IPS-18a (cell line): ENCODE measurements around the gene KHDRBS1.

Experiments
- H3K27ac ChIP-seq: one replicate; pipeline ENCODE4 v1.5.1; 2013; ENCODE audit warnings: low read length
- H3K27me3 ChIP-seq: one replicate; pipeline ENCODE4 v1.6.1; 2013; ENCODE audit warnings: mild to moderate bottlenecking, low read length; ENCODE audit not compliant: control insufficient read depth, insufficient read depth
- H3K36me3 ChIP-seq: one replicate; pipeline ENCODE4 v1.6.1; 2013; ENCODE audit warnings: low read depth, low read length; ENCODE audit not compliant: control insufficient read depth
- H3K4me1 ChIP-seq: one replicate; pipeline ENCODE4 v1.6.1; 2013; ENCODE audit warnings: low read depth, low read length; ENCODE audit not compliant: control insufficient read depth
- H3K4me3 ChIP-seq: one replicate; pipeline ENCODE4 v1.5.1; 2013; ENCODE audit warnings: low read length
- H3K9ac ChIP-seq: one replicate; pipeline ENCODE4 v1.6.1; 2013; ENCODE audit warnings: mild to moderate bottlenecking, low read length, moderate library complexity
- H3K9me3 ChIP-seq: one replicate; pipeline ENCODE4 v1.6.1; 2013; ENCODE audit warnings: low read depth, low read length; ENCODE audit not compliant: control insufficient read depth

Gene KHDRBS1

GRCh38 chr1:32013386-32014198 is at the start of gene KHDRBS1:
Gene KHDRBS1 (plus strand): TSS chr1:32013868. CDS start chr1:32013996, 128 bp downstream.
- Histone ChIP-seq H3K9ac (peak within 1 kb of the TSS; percentile 93), H3K27me3 (no peaks in the 10 kb centered on the region), H3K4me3 (peak within 1 kb of the TSS; percentile 93), H3K27ac (peak within 1 kb of the TSS; percentile 92), H3K9me3 (no peaks in the 10 kb centered on the region), H3K4me1 (peaks cover 13% of the 10 kb centered on the region), H3K36me3 (peaks cover 13% of the 10 kb centered on the region)

GRCh38 chr1:31970873-31971272 is 42.8 kb upstream of the KHDRBS1 start:
- H3K36me3 ChIP-seq, result no peaks in the 10 kb centered on the region
- no peak overlapping the region for H3K27ac ChIP-seq
- no peaks in the 10 kb centered on the region for H3K9me3 ChIP-seq
- H3K4me1 ChIP-seq, result no peaks in the 10 kb centered on the region
- H3K27me3 ChIP-seq, result no peaks in the 10 kb centered on the region
- no peak overlapping the region for H3K9ac ChIP-seq
- H3K4me3 ChIP-seq, result no peak overlapping the region

- Histone ChIP-seq H3K4me3 (no peak overlapping the region), H3K36me3 (no peaks in the 10 kb centered on the region), H3K9me3 (no peaks in the 10 kb centered on the region), H3K9ac (no peak overlapping the region), H3K4me1 (no peaks in the 10 kb centered on the region), H3K27me3 (no peaks in the 10 kb centered on the region), H3K27ac (no peak overlapping the region)
These were observed 37.3 kb upstream of the KHDRBS1 start for GRCh38 chr1:31976401-31976800.

- Histone ChIP-seq H3K4me1 (no peaks in the 10 kb centered on the region), H3K4me3 (no peak overlapping the region), H3K36me3 (no peaks in the 10 kb centered on the region), H3K9me3 (no peaks in the 10 kb centered on the region), H3K27me3 (no peaks in the 10 kb centered on the region), H3K27ac (no peak overlapping the region), H3K9ac (no peak overlapping the region)
These were observed 36.1 kb upstream of the KHDRBS1 start for GRCh38 chr1:31977385-31978131.

- Histone ChIP-seq H3K9ac (no peak overlapping the region), H3K36me3 (no peaks in the 10 kb centered on the region)
These were observed 34.7 kb upstream of the KHDRBS1 start for GRCh38 chr1:31978843-31979400.

GRCh38 chr1:31980835-31981455 is 32.7 kb upstream of the KHDRBS1 start:
- Histone ChIP-seq H3K9me3 (no peaks in the 10 kb centered on the region), H3K36me3 (no peaks in the 10 kb centered on the region), H3K9ac (no peak overlapping the region), H3K4me1 (no peaks in the 10 kb centered on the region), H3K27me3 (no peaks in the 10 kb centered on the region), H3K27ac (no peak overlapping the region), H3K4me3 (no peak overlapping the region)

More at GRCh38 chr1:31978843-31979400, 34.7 kb upstream of the KHDRBS1 start:
- Histone ChIP-seq H3K9me3 (no peaks in the 10 kb centered on the region), H3K4me1 (no peaks in the 10 kb centered on the region), H3K27ac (no peak overlapping the region), H3K27me3 (no peaks in the 10 kb centered on the region), H3K4me3 (no peak overlapping the region)

GRCh38 chr1:31981456-31981839 is 32.2 kb upstream of the KHDRBS1 start:
- no peak overlapping the region for H3K4me3 ChIP-seq
- H3K4me1 ChIP-seq, result no peaks in the 10 kb centered on the region
- H3K27ac ChIP-seq, result no peak overlapping the region
- no peak overlapping the region for H3K9ac ChIP-seq
- H3K36me3 ChIP-seq, result no peaks in the 10 kb centered on the region
- H3K9me3 ChIP-seq, result no peaks in the 10 kb centered on the region
- H3K27me3 ChIP-seq, result no peaks in the 10 kb centered on the region

- Histone ChIP-seq H3K4me3 (no peak overlapping the region), H3K4me1 (no peaks in the 10 kb centered on the region), H3K9ac (no peak overlapping the region), H3K27me3 (no peaks in the 10 kb centered on the region), H3K36me3 (no peaks in the 10 kb centered on the region), H3K27ac (no peak overlapping the region), H3K9me3 (no peaks in the 10 kb centered on the region)
These were observed 31.7 kb upstream of the KHDRBS1 start for GRCh38 chr1:31981972-31982371.

- no peak overlapping the region for H3K9ac ChIP-seq
- H3K4me1 ChIP-seq, result no peaks in the 10 kb centered on the region
- H3K27me3 ChIP-seq, result no peaks in the 10 kb centered on the region
- H3K9me3 ChIP-seq, result no peaks in the 10 kb centered on the region
- H3K36me3 ChIP-seq, result no peaks in the 10 kb centered on the region
- no peak overlapping the region for H3K27ac ChIP-seq
- H3K4me3 ChIP-seq, result no peak overlapping the region
These were observed 29.0 kb upstream of the KHDRBS1 start for GRCh38 chr1:31984419-31985347.

- Histone ChIP-seq H3K27ac (no peak overlapping the region), H3K4me1 (no peaks in the 10 kb centered on the region), H3K9ac (no peak overlapping the region), H3K4me3 (no peak overlapping the region), H3K27me3 (no peaks in the 10 kb centered on the region), H3K36me3 (no peaks in the 10 kb centered on the region), H3K9me3 (no peaks in the 10 kb centered on the region)
These were observed 28.2 kb upstream of the KHDRBS1 start for GRCh38 chr1:31985430-31985829.
